Amniotic epithelial cell (primary cell): ENCODE results near the gene GALNT7.

ENCODE experiments used
- DNase-seq: peaks from one replicate; pipeline ENCODE4 v3.0.0-alpha.2; 2010; ENCODE audit warnings: low read depth

The GALNT7 gene

GRCh38 chr4:173236301-173236700, 67.7 kb downstream of the GALNT7 start:
- DNase-seq = no peak

DNA sequence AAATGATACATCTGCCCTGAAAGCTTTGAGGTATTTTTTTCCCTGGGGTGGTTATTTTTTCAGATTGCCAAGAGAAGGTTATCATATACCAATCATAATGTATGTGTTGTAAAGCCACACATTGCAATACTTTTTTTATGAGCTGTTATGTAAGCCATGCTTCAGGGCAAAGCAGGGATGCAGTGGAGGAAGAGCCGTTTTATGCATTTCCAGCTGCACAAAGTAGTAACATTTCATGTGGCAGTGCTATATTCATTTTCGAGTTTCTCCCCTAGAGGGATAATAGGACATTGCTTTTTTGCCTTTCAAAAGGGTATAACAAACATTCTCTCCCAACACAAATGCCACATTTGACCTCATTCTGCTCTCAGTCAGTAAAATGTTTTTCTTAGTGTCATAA, 68.5 kb downstream of the GALNT7 start:
- DNase-seq = no peak

DNA sequence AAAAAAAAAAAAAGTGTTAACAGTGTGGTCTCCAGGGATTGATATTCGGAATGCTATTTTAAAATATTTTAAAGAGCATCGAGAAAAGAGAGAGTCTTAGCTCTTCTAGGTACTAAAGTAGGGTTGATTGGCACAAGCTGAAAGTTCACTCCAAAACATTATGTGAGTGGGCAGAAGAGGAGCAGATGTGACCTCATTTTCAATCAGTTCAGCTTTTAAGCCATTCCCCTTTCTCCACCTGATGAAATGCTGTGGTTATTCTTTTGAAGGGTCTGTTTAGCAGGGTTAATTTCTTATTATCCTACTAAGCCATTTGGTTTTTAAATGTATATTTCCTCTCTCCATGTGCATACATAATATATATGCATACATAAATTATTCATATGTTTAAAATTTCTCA, 69.2 kb downstream of the GALNT7 start:
- DNase-seq = no peak

GRCh38 chr4:173240696-173241095, 72.1 kb downstream of the GALNT7 start:
- DNase-seq = no peak

- peak; percentile 12 for DNase-seq
Measured at GRCh38 chr4:173242466-173243250, 74.0 kb downstream of the GALNT7 start.

DNA sequence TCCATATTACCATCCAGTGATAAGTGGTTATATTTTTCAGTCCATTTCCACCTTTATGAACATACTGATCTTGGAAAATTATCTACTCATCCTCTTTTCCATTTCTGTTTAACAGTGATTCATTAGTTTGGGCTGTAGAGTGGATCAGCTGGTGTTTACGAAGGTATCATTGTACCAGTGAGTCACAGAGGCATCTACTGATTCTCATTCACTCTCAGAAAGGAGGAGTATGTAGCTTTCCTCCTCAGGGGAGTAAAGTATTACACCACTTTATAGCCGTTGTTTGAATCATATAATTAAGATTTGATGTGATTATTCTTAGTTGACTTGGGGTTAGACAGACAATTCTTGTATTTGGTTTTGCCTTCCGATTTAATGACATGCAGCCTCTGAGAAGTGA, 74.7 kb downstream of the GALNT7 start:
- peak; percentile 85 for DNase-seq

DNA sequence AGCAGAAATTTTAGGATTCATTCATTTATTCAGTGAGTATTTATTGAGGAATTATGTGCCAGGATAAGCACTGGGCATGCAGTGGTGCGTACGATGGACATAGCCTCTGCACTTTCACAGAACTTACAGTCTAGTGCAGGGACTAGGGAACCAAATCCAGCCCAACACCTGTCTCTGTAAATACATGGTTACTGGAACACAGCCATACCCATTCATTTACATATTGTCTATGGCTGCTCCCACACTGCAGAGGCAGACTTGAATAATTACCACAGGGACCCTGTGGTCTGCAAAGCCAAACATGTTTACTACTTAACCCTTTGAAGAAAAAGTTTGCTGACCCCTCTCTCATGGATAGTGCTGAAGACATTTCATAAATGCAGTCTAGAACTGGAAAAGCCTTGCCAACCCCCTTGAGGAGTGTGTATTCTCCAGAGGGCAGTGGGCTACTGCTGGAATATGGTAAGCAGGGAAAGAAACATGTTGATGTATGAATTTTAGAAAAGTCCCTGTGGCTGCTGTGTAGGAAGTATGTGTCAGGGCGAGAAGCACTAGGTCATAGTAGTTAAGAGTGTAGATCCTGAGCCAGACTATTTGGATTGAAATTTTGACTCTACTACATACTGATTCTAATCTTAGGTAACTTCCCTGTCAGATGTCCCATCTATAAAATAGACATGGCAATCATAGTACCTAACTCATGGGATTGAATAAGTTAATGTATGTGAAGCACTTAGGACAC, 75.5 kb downstream of the GALNT7 start:
- no peak for DNase-seq

DNA sequence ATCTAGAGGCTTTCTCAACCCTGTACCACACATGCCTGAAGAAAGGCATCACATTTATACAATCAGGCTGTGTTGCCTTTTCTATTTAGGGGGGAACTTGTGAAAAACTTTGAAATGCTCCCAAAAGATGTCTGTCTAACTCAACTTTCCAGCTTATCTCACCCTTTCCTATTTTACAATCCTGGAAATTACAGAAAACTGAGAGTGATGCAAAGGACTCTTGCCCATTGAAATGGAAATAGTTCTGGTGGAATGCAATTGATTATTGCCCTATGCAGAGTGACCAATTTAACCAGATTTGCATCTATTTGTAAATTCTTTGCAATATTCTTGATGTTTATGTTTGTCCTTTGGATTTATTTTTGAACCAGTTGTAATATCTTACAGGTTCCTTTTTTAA, 77.3 kb downstream of the GALNT7 start:
- no peak for DNase-seq

- DNase-seq = no peak
Measured at GRCh38 chr4:173246719-173247118, 78.1 kb downstream of the GALNT7 start.

DNA sequence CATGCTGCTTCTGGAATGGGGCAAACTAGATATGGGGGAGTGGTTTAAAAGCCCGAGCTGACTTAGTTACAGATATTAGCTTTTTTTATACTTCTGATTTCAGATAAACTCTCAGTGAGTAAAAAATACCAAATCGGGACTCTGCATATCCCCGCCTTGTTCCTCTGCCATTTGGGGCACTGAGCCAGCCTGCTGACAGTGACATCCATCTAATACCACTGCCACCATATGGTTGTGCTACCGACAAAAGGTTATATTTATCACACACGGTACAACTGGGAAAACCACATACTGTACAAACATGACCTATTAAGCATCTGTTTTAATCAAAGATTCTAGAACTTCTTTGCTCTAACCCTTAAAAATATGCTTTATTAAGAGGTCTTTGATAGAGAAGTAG, 78.7 kb downstream of the GALNT7 start:
- no peak for DNase-seq

DNA sequence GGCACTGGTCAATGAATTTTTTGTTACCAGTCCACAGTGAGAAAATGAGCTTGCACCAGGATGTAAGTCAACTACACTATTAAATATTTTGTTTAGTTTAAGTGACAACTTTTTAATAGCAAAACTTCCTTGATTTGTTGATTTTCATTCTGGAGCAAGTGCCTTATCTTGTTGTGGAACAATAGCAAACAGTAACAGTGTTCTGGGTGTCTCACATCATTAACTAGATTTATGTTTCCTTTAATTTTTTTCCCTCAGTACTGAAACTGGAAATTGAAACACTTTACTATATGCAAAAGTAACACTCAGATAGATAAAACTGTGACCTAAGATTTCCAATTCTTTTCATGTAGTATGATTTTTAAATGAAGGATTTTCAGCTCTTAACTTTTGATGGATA, 80.1 kb downstream of the GALNT7 start:
- DNase-seq = no peak

DNA sequence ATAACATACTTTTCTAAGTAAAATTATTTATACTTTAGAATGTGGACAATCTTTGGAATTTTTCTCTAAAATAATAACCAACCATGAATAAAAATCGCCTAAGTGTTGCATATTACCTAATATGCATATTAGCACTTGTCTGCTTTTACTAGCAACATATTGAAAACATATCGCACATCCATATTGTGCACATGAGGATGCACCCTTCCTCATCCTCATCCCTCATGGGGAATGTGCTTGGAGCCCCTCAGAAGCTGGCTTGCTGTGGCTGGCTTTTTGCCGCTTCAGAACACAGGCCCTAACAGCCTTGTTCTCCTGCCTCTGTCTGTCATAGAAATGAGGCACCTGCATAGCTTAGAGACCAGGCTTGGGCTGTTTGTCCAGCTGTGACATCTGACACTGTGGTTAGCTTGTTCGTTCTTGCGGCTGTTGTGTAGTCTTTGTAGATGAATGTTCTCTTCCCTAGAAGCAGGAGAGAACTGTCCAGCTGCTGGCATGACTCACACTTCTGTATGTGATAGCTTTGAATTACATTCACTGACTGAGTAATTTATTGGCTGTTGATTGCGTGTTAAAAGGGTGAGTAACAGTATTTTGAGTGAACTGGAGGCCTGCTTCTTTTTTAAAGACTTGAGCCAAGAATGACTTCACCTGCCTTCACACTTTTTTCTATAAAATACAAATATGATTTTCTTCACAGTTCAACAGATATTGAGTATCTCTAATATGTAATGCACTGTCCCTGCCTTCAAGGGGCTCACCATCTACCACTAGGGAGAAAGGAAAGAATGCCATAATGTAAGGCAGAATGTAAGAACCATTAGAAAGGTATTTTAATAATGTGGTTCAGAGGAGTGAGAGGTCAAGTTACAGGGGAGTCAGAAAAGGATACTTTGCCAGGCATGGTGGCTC, 83.7 kb downstream of the GALNT7 start:
- peak; percentile 96 for DNase-seq

- no peak for DNase-seq
Measured at GRCh38 chr4:173253561-173253960, 85.0 kb downstream of the GALNT7 start.

DNA sequence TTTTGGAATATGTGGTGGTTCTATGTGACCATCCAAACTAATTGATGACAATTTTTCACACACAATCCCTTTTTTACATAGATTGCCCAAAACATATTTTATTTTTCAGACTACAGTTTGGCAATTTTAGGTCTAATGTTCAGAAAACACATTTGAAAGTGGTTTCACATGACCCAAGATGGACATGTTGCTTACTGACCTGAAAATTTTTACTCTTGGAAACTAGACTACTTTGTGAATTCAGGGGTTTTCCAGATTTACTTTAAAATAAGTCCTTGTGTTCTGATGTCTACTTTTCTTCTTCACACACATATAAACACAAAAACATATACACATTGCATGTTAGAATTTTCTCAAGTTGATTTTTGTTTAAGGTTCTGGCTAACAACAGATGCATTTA, 86.0 kb downstream of the GALNT7 start:
- DNase-seq = no peak

- no peak for DNase-seq
Measured at GRCh38 chr4:173256825-173257224, 88.2 kb downstream of the GALNT7 start.

- DNase-seq = peak; percentile 58
Measured at GRCh38 chr4:173257732-173258717, 89.4 kb downstream of the GALNT7 start.

- DNase-seq = no peak
Measured at GRCh38 chr4:173258866-173259265, 90.3 kb downstream of the GALNT7 start.

DNA sequence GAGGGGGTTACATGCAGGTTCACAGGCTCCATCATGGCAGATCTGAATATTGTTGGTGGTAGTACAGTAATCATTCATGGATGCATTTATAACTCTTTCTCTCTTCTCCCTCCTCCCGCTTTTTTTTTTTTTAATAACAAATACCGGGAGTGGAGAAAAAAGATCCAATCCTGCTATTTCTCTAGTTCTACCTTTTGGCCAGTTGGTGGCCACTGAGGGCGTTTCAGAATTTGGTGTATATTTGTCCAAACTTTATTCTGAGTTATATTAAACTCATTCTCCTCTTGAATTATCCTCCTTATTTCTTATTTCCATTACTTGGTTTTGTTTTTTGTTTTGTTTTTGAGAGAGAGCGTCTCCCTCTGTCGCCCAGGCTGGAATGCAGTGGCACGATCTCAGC, 90.7 kb downstream of the GALNT7 start:
- DNase-seq = no peak

DNA sequence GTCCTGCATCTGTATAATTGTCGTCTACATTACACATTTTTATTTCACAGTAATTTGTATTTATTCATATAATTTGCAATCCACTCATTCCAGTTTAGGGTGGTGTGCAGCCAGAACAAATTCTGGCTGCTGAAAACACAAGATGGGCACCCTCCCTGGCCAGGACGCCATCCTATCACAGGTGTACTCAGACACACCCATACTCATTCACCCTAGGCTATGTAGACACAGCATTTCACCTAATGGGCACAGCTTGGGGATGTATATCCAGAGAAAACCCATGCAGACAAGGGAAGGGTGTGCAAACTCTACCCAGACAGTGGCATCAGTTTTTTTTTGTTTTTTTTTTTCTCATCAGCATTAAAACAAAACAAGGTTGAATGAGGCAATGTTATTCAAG, 92.4 kb downstream of the GALNT7 start:
- DNase-seq = no peak

DNA sequence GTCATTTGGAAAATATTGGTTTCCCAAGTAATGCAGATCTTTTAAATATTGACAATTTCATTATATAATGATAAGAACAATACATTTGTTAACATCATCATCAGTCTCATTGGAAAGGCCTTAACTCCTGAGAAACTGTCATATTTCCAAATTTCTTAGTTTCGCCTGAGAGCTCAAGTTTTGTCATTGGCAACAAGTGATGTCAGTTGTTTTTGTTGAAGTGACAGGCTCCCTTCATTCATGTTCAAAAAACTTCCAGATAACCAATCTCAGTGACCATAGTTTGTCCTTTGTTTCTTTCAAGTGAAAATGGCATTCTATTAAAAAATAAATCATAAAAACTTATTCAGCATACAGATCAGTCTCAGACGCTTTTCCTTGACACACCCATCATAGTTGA, 93.8 kb downstream of the GALNT7 start:
- no peak for DNase-seq

DNA sequence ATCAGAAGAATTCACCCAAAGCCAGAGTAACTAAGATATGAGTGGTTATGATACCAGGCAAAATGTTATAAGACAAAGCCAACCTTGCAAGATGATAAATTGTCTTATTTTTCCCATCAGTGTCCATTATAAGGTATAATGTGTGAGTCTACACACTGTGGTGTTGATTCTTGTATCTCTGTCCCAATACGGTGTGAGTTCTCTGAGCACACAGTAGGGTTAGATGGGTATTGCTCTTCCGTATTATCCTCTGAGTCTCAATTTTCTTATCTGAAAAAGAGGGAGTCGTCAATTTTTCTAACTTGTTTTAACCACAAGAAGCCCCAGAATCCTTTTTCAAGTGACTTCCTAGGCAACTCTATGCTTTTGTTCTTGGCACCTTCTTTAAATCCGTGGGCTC, 95.6 kb downstream of the GALNT7 start:
- DNase-seq = no peak
